Lung (tissue), 12 donors: Measurements from ENCODE around the gene GPRC5D. TPM values are rescaled to one million over a fixed set of nuclear protein-coding genes. Genes with fewer than 3 reads are reported as not detected.

Experiments used
- ATAC-seq: fragments of 200-7000 bp; cut with Tn5 transposase; one replicate; pipeline ENCODE4 v1.9.1; 2020; ENCODE audit warnings: moderate number of reproducible peaks; ENCODE audit not compliant: insufficient read depth, low FRiP score
- DNase-seq, 3 donors: peaks; one replicate each; pipeline ENCODE4 v3.0.0-alpha.2; 2013 to 2017
- H3K27ac ChIP-seq, 2 donors: one replicate each; pipeline ENCODE4 v1.5.1; 2013; ENCODE audit warnings: mild to moderate bottlenecking in 2 of 2, moderate library complexity in 2 of 2, control low read depth in 1 of 2, inconsistent platforms in 1 of 2, low read depth in 1 of 2, low read length in 1 of 2
- H3K27me3 ChIP-seq, 3 donors: one replicate each; pipeline ENCODE4 v1.5.1; 2013; ENCODE audit warnings: low read length in 2 of 3; ENCODE audit not compliant: control insufficient read depth in 3 of 3, insufficient read depth in 3 of 3
- H3K36me3 ChIP-seq, 4 donors: one replicate each; pipeline ENCODE4 v1.5.1; 2013; ENCODE audit warnings: low read length in 4 of 4, mild to moderate bottlenecking in 1 of 4, moderate library complexity in 1 of 4; ENCODE audit not compliant: control insufficient read depth in 4 of 4, insufficient read depth in 4 of 4
- H3K4me1 ChIP-seq, 5 donors: one replicate each; pipeline ENCODE4 v1.5.1; 2013; ENCODE audit warnings: low read length in 5 of 5, mild to moderate bottlenecking in 2 of 5, moderate library complexity in 1 of 5; ENCODE audit not compliant: control insufficient read depth in 5 of 5, insufficient read depth in 5 of 5
- H3K4me3 ChIP-seq: one replicate; pipeline ENCODE4 v1.5.1; 2013; ENCODE audit warnings: mild to moderate bottlenecking, control low read depth, moderate library complexity
- H3K9ac ChIP-seq, 2 donors: one replicate each; pipeline ENCODE4 v1.5.1; 2013; ENCODE audit warnings: low read length in 2 of 2, control low read depth in 1 of 2; ENCODE audit not compliant: insufficient read depth in 1 of 2
- H3K9me3 ChIP-seq, 4 donors: one replicate each; pipeline ENCODE4 v1.5.1; 2013; ENCODE audit warnings: low read length in 3 of 4, mild to moderate bottlenecking in 1 of 4, moderate library complexity in 1 of 4; ENCODE audit not compliant: control insufficient read depth in 4 of 4, insufficient read depth in 3 of 4
- WGBS, 2 donors: extraction: QIAGEN DNeasy Blood & Tissue Kit; methylation state at CpG; one replicate each; pipeline ENCODE4 v1.1.7; 2013; 5-methylcytosine and 5-hydroxymethylcytosine counted together
- polyA plus RNA-seq, 2 donors: library from polyadenylated mRNA; stranded (reverse); fragments of 200-250 nt; gene quantifications; one replicate each; pipeline ENCODE4 v1.2.1, GENCODE V29; 2013
- total RNA-seq, 2 donors: library from RNA; depleted of rRNA in 1 of 2; stranded (reverse); fragments of >200 nt in 1 of 2; gene quantifications; one replicate each; pipeline ENCODE4 v1.2.1, GENCODE V29; 2014 to 2021
- TF ChIP-seq, protein P1 (sequence below): IDR thresholded peaks from 2 replicates; pipeline ENCODE4 v1.5.1; 2012; ENCODE audit warnings: mild to moderate bottlenecking; ENCODE audit errors: control extremely low read depth, extremely low read depth
- donor health status: control.
- donor health status: control.
- donor health status: Bipolar disorder and iron deficiency.
- donor health status: healthy.
- donor health status: DM: yes; HTN: yes; CAD: no.

Gene GPRC5D
- total and polyA plus RNA-seq, 4 donors = 0.14 to 0.30 TPM; not detected in 2

DNA sequence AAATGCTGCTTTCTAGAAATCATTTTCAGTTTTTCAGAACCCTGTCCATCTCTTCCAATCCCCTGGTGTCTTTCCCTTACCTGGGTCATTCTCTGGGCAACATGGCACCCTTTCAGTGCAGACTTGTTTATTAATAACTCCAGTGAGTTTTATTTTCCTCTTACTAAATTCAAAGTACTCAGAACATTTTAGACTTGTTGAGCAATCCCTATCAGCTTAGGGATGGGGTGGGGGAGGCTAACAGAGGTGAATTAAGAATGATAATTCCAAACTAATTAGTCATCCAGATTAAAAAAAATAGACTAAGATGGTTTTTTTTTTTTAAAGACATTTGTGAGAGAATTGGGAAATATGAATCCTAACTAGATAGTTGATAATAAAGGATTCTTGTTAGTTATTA, 49.9 kb downstream of the GPRC5D start:
- Histone ChIP-seq H3K9me3 (no peaks in the 10 kb centered on the region), H3K36me3 (no peaks in the 10 kb centered on the region), H3K27me3 (no peaks in the 10 kb centered on the region), H3K4me1 (peaks cover 0 to 15% (median 0%) of the 10 kb centered on the region in 5 donors), H3K27ac (peak overlapping the region in 1 of 2 donors; percentile 48), H3K4me3 (no peak overlapping the region), H3K9ac (no peak overlapping the region)
- ATAC-seq = peak; percentile 35
- DNase-seq = no peak
- TF ChIP-seq, protein P1, sequence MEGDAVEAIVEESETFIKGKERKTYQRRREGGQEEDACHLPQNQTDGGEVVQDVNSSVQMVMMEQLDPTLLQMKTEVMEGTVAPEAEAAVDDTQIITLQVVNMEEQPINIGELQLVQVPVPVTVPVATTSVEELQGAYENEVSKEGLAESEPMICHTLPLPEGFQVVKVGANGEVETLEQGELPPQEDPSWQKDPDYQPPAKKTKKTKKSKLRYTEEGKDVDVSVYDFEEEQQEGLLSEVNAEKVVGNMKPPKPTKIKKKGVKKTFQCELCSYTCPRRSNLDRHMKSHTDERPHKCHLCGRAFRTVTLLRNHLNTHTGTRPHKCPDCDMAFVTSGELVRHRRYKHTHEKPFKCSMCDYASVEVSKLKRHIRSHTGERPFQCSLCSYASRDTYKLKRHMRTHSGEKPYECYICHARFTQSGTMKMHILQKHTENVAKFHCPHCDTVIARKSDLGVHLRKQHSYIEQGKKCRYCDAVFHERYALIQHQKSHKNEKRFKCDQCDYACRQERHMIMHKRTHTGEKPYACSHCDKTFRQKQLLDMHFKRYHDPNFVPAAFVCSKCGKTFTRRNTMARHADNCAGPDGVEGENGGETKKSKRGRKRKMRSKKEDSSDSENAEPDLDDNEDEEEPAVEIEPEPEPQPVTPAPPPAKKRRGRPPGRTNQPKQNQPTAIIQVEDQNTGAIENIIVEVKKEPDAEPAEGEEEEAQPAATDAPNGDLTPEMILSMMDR = no peak

DNA sequence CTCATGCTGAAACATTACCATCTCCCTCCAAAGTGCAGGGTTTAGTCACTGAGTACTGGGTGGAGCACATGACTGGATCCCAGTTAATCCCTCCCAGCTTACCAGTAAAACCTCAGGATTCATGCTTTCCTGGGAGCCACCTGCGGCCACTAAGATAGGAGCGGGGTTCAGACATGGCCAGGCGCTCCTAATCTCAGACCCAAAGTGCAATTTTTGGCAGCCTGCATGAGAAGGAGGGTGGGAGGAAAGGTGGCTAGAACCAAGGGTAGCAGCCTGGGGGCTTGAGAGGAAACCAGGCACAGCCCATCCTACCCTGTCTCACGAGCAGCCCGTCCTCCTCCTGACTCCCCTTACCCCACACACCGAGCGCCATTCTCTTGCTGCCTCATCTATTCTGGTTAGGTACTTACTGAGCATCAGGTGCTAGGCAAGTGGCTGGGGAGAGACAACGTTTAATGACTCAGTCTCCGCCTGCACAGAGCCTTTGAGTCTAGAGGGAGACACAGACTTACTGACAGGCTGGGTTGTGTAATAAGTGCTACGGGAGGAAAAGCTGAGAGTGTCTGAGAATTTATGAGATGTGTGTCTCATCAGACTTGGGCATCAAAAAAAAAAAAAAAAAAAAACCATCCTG, 50.7 kb downstream of the GPRC5D start:
- Histone ChIP-seq H3K27me3 (no peaks in the 10 kb centered on the region), H3K36me3 (no peaks in the 10 kb centered on the region), H3K9ac (no peak overlapping the region), H3K27ac (peak overlapping the region in 1 of 2 donors; percentile 84), H3K4me3 (no peak overlapping the region), H3K4me1 (peaks cover 0 to 15% (median 0%) of the 10 kb centered on the region in 5 donors), H3K9me3 (no peaks in the 10 kb centered on the region)
- WGBS, 2 donors = 67 to 83% methylated on average over 10 of the region's 10 CpGs
- ATAC-seq (peak; percentile 68), DNase-seq (peak in 1 of 3 donors; percentile 50)
- TF ChIP-seq, protein P1 = no peak

DNA sequence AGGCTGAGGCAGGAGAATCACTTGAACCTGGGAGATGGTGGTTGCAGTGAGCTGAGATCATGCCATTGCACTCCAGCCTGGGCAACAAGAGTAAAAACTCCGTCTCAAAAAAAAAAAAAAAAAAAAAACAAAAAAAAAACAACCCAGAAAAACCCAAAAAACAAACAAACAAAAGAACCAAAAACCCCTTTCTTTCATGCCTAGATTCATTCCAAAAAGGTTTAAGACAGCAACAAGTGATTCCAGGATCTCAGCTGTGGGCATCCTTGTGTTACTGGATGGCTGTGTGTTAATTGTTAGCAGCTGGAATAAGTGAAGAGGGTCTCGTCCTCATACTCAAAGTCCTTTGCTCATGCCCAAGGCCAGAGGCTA, 51.2 kb downstream of the GPRC5D start:
- H3K4me1 ChIP-seq = peaks cover 0 to 15% (median 0%) of the 10 kb centered on the region in 5 donors
- peak overlapping the region in 1 of 2 donors; percentile 84 for H3K27ac ChIP-seq
- TF ChIP-seq, protein P1 = no peak
- no peaks in the 10 kb centered on the region for H3K27me3 ChIP-seq
- H3K4me3 ChIP-seq = no peak overlapping the region
- ATAC-seq (no peak), DNase-seq (no peak)
- no peaks in the 10 kb centered on the region for H3K36me3 ChIP-seq
- no peak overlapping the region for H3K9ac ChIP-seq
- 71 to 85% methylated on average over 1 to 2 of the region's 2 CpGs for WGBS, 2 donors
- H3K9me3 ChIP-seq = no peaks in the 10 kb centered on the region
